GM10847 (cell line): ENCODE measurements around the gene IL1RAPL2.

Source experiments
- POLR2A ChIP-seq: IDR thresholded peaks from 2 replicates; pipeline ENCODE4 v1.6.1; 2011; ENCODE audit not compliant: insufficient read length; ENCODE audit errors: extremely low read depth

Gene IL1RAPL2

GRCh38 chrX:104659005-104659744, 93.2 kb downstream of the IL1RAPL2 start:
- no peak for TF ChIP-seq POLR2A

- TF ChIP-seq POLR2A: no peak
Observed at GRCh38 chrX:104660092-104660491, 94.1 kb downstream of the IL1RAPL2 start.

GRCh38 chrX:104662694-104663093, 96.7 kb downstream of the IL1RAPL2 start:
- no peak for TF ChIP-seq POLR2A

- TF ChIP-seq POLR2A: no peak
Observed at GRCh38 chrX:104665691-104666090, 99.7 kb downstream of the IL1RAPL2 start.

- TF ChIP-seq POLR2A: no peak
Observed at GRCh38 chrX:104668550-104668949, 102.6 kb downstream of the IL1RAPL2 start.

- TF ChIP-seq POLR2A: no peak
Observed at GRCh38 chrX:104669063-104669462, 103.1 kb downstream of the IL1RAPL2 start.

GRCh38 chrX:104670051-104670450, 104.1 kb downstream of the IL1RAPL2 start:
- TF ChIP-seq POLR2A: no peak

- TF ChIP-seq POLR2A: no peak
Observed at GRCh38 chrX:104679175-104679574, 113.2 kb downstream of the IL1RAPL2 start.

- TF ChIP-seq POLR2A: no peak
Observed at GRCh38 chrX:104681214-104681613, 115.2 kb downstream of the IL1RAPL2 start.

- no peak for TF ChIP-seq POLR2A
Observed at GRCh38 chrX:104684077-104684476, 118.1 kb downstream of the IL1RAPL2 start.

- no peak for TF ChIP-seq POLR2A
Observed at GRCh38 chrX:104695593-104695992, 129.6 kb downstream of the IL1RAPL2 start.

- no peak for TF ChIP-seq POLR2A
Observed at GRCh38 chrX:104696667-104697066, 130.7 kb downstream of the IL1RAPL2 start.

GRCh38 chrX:104697294-104697693, 131.3 kb downstream of the IL1RAPL2 start:
- TF ChIP-seq POLR2A: no peak

- TF ChIP-seq POLR2A: no peak
Observed at GRCh38 chrX:104707042-104707441, 141.0 kb downstream of the IL1RAPL2 start.

- no peak for TF ChIP-seq POLR2A
Observed at GRCh38 chrX:104707572-104707971, 141.6 kb downstream of the IL1RAPL2 start.

GRCh38 chrX:104712515-104712914, 146.5 kb downstream of the IL1RAPL2 start:
- no peak for TF ChIP-seq POLR2A

GRCh38 chrX:104721854-104722253, 155.9 kb downstream of the IL1RAPL2 start:
- TF ChIP-seq POLR2A: no peak
